Stimulated activated CD4-positive, alpha-beta T cell treated with anti-CD3 and anti-CD28 coated beads, Interleukin-1b, Interleukin-23, amount 100 ng/mL, for 24 hours (primary cell): ENCODE results near the gene APOBEC3A.
A peak's percentile ranks its signal among the peaks of the same experiment; 100 is the strongest.
"Not testable (repeated sequence)": the region's sequence is repeated elsewhere in the genome, so short reads cannot be mapped to it uniquely, and the experiment has no call there.

Experiments used
- DNase-seq, 4 experiments: peaks; one replicate each; pipeline ENCODE4 v3.0.0-alpha.2; 2020; ENCODE audit warnings: low read depth in 4 of 4, low spot score in 1 of 4

APOBEC3A gene

GRCh38 chr22:38977289-38977688 is 19.9 kb downstream of the APOBEC3A start:
- not testable (repeated sequence) for DNase-seq

DNA sequence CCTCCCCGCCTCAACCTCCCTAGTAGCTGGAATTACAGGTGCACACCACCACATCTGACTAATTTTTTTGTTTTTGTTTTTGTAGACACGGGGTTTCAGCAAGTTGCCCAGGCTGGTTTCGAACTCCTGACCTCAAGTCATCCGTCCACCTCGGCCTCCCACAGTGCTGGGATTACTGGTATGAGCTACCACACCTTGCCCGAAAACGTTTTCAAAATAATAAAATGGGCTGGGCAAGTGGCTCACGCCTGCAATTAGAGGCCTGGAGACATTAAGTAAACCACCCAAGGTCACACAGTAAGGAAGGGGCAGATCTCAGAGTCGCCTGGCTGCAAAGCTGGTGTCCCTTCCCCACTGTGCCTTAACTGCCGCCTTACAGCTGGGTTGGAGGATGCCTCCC is 23.2 kb downstream of the APOBEC3A start:
- not testable (repeated sequence) for DNase-seq

DNA sequence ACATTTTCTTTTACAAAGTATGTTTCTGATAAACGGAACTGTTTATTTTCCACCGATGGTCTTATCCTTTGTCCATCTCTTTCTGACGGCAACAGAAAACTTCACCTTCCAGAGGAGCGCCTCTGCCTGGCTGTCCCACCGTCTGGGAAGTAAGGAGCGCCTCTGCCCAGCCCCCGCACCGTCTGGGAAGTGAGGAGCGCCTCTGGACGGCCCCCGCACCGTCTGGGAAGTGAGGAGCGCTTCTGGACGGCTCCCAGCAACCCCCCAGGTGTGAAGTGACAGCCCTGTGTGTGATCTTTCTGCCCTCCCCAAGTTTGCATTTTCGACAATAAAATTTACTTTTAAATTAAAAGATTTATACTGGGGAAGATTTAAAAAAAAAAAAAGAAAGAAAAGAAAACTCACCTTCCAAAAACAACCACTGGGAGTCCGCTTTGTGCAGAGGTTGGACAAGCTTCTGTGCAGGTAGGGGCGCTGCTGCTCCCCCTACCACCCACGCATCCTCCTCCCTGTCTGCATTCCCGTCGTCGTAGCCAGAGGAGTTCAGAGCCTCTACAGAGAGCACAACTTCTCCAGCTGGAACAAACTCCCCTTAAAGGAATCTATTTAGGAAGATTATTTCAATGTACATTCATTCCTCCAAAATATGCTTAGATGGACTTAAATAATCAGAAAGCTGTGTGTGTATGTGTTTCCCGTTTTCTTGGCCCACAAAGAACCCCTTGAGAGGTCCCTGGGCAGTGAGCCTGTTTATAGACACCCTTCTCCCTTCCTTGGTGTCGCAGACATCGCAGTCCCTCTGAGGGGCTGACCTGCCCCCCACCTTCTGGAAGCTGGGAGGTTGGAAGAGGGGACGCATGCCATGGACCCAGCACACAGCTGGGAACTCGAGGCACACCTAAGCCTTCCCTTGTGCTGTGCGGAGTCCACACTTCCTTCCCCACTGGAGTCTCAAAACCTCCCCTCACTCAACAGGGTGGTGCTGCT is 23.9 kb downstream of the APOBEC3A start:
- DNase-seq = no peak

DNA sequence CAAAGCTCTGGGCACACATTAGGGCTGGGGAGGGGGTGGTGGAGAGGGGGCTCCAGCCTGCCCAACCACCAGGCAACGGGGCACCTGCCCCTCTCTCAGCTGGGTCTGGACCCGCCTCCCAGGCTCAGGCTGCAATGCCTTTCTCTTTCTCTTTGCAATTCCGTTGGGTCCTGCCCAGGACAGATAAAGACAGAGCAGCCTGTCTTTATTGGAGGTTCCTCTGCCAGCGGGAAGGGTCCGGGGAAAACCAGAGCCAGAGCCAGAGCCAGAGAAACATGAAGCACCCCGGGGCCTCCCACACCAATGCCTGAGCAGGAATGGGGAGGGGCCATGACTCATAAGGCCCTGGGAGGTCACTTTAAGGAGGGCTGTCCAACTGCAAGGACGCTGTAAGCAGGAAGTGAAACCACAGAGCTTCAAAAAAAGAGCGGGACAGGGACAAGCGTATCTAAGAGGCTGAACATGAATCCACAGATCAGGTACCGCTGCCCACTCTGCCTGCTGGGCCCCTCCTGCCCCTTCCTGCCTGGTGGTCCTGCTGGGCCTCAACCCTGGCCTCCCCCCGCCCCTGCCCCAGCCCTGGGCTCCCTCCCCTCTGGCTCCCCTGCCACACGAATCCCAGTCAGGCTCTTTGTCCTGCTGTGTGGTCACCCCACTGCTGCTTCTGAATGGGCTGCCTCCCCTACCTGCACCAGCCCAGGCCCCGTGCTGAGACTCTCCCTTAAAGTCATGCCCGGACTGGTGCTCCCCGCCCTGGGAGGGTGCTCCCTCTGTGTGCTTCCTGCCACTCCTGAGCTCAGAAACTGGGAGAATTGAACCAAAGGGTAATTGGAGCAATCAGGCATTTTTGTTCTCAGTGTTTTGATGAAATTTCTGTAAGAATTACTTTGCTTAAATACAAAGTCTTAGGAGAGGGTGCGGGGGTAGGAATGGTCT is 24.9 kb downstream of the APOBEC3A start, which contains the start of gene APOBEC3B:
TSS of gene APOBEC3B (plus strand) at position 356 of the 936 bp plus-strand sequence. CDS start at position 463, 107 bp downstream.
- DNase-seq = peak in 3 of 4 experiments; percentile 11 to 53 (median 35)

- DNase-seq = no peak
Measured at GRCh38 chr22:38984224-38984623, 26.8 kb downstream of the APOBEC3A start.

- peak in 3 of 4 experiments; percentile 43 to 78 (median 70) for DNase-seq
Measured at GRCh38 chr22:38984784-38985757, 27.7 kb downstream of the APOBEC3A start.

DNA sequence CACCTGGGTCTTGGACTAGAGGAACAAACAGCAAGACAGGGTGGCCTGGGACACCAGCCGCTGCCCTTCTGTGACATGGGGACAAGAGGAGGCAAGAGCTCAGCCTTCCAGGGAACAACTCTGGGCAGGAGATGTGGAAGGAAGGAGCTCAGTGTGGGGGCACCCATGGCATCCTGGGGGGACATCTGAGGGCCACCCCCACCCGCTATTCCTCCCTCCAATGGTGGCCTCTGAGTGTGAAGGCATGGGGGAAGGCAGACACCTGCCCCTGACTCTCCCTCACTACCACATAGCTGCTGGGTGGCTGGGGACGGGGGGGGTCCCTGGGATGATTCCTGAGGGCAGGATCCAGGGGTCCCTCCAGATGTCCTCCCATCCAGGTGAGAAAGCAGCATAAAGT is 29.2 kb downstream of the APOBEC3A start:
- no peak for DNase-seq

DNA sequence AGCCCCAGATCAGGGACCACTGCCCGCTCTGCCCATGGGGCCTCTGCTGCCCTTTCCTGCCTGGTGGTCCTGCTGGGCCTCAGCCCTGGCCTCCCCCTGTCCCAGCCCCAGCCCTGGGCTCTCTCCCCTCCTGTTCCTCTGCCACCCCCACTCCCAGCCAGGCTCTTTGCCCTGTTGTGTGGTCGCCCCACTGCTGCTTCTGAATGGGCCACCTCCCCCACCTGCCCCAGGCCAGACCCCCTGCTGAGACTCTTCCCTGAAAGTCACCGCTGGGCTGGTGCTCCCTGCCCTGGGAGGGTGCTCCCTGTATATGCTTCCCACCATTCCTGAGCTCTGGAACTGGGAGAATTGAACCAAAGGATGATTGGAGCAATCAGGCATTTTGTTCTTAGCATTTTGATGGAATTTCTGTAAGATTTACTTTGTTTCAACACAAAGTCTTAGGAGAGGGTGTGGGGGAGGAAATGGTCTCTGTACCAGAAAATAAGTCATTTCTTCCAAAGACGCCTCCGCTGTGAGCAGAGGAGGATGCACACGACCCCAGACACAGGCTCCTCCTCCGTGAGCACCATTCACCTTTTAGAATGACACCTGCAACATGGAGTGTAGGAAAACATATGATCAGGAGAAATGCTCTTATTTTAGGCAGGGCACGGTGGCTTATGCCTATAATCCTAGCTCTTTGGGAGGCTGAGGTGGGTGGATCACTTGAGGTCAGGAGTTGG is 29.9 kb downstream of the APOBEC3A start:
- DNase-seq = no peak

GRCh38 chr22:38989466-38989865 is 32.1 kb downstream of the APOBEC3A start:
- no peak for DNase-seq

- not testable (repeated sequence) for DNase-seq
Measured at GRCh38 chr22:38992871-38993371, 35.5 kb downstream of the APOBEC3A start.

DNA sequence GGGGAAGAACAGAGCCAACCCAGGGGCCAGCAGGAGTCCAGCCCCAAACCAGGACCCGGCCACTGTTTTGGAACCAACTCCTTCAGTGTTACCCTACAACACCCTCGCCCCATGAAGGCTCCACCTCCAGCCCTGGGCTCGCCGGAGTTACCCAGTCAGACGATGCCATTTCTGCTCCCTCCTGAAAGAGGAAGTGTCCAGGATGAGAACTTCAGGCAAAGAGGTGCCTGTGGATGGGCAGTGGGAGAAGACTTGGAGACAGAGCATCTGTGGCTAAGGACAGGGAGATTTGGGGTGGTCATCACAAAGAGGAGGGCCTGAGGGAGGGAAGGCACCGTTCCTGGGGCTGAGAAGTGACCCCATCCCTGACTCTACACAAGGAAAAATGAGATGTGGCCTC is 38.7 kb downstream of the APOBEC3A start:
- DNase-seq = no peak

DNA sequence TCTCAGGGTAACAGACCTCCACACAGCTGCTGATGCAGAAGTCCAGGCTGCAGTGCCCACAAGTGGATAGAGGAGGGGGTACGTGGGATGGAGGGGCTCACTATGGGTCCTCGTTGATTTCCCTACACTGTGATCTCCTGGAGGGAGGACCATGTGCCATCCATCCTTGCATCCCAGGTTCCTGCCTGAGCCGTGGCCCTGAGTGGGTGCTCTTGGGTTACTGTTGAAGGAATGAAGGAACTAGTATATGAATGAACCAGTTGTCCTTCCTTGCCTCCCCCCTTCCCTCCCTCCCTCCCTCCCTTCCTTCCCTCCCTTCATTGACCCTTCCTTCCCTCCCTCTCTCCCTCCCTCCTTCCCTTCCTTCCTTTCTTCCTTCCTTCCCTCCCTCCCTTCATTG is 40.1 kb downstream of the APOBEC3A start:
- no peak for DNase-seq

DNA sequence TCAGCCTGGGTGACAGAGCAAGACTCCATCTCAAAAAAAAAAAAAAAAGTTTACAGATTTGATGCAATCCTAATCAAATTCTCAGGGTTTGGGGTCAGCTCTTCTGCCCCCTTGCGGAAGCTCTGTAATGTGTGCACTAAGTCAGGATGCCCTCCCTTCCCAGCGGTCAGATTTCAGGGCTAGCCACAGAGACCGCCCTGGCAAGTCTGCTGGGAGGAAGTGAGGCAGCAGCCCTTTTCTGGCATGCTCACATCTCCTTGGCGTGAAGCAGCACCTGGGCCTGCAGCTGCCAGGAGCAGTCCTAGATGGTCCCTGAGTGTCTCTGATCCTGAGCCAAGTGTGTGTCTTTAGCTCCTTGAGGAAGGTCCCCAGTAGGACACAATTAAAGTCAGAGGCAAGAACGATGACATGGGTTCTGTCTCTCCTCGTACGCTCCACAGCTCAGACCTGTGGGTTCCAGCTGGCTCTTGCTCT is 45.8 kb downstream of the APOBEC3A start:
- peak; percentile 40 to 59 (median 45) for DNase-seq

- DNase-seq = no peak
Measured at GRCh38 chr22:39007177-39007576, 49.8 kb downstream of the APOBEC3A start.

DNA sequence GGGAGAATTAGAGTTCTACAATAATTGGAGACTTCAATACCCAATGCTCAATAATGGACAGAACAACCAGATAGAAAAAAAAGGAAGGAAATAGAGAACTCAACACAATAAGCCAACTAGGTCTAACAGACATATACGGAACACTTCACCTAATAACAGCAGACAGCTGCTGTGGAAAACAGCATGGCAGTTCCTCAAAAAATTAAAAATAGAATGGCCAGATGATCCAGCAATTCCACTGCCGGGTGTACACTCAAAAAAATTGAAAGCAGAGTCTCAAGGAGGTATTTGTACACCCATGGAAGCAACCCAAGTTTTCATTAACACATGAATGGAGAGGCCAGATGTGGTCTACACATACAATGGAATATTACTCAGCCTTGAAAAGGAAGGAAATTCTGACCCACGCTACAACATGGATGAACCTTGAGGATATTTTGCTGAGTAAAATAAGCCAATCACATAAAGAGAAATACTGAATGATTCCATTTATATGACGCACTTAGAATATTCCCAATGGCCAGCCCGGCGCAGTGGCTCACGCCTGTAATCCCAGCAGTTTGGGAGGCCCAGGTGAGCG is 51.0 kb downstream of the APOBEC3A start:
- DNase-seq = not testable (repeated sequence)

DNA sequence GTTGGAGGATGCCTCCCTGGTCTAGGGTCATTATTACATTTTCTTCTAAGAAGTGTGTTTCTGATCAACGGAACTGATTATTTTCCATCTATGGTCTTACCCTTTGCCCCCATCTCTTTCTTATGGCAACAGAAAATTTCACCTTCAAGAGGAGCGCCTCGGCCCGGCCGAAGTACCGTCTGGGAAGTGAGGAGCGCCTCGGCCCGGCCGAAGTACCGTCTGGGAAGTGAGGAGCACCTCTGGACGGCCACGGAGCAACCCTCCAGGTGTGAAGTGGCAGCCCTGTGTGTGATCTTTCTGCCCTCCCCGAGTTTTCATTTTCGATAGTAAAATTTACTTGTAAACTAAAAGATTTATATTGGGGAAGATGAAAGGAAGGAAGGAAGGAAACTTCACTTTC is 53.5 kb downstream of the APOBEC3A start:
- DNase-seq = no peak
